Lung (tissue), 12 donors: ENCODE data around the gene SLC10A3. TPM values are rescaled to one million over a fixed set of nuclear protein-coding genes. Genes with fewer than 3 reads are reported as not detected.

Experiments used
- ATAC-seq: fragments of 200-7000 bp; cut with Tn5 transposase; one replicate; pipeline ENCODE4 v1.9.1; 2020; ENCODE audit warnings: moderate number of reproducible peaks; ENCODE audit not compliant: insufficient read depth, low FRiP score
- DNase-seq, 3 donors: peaks; one replicate each; pipeline ENCODE4 v3.0.0-alpha.2; 2013 to 2017
- H3K27ac ChIP-seq, 2 donors: one replicate each; pipeline ENCODE4 v1.5.1; 2013; ENCODE audit warnings: mild to moderate bottlenecking in 2 of 2, moderate library complexity in 2 of 2, control low read depth in 1 of 2, inconsistent platforms in 1 of 2, low read depth in 1 of 2, low read length in 1 of 2
- H3K27me3 ChIP-seq, 3 donors: one replicate each; pipeline ENCODE4 v1.5.1; 2013; ENCODE audit warnings: low read length in 2 of 3; ENCODE audit not compliant: control insufficient read depth in 3 of 3, insufficient read depth in 3 of 3
- H3K36me3 ChIP-seq, 4 donors: one replicate each; pipeline ENCODE4 v1.5.1; 2013; ENCODE audit warnings: low read length in 4 of 4, mild to moderate bottlenecking in 1 of 4, moderate library complexity in 1 of 4; ENCODE audit not compliant: control insufficient read depth in 4 of 4, insufficient read depth in 4 of 4
- H3K4me1 ChIP-seq, 5 donors: one replicate each; pipeline ENCODE4 v1.5.1; 2013; ENCODE audit warnings: low read length in 5 of 5, mild to moderate bottlenecking in 2 of 5, moderate library complexity in 1 of 5; ENCODE audit not compliant: control insufficient read depth in 5 of 5, insufficient read depth in 5 of 5
- H3K4me3 ChIP-seq: one replicate; pipeline ENCODE4 v1.5.1; 2013; ENCODE audit warnings: mild to moderate bottlenecking, control low read depth, moderate library complexity
- H3K9ac ChIP-seq, 2 donors: one replicate each; pipeline ENCODE4 v1.5.1; 2013; ENCODE audit warnings: low read length in 2 of 2, control low read depth in 1 of 2; ENCODE audit not compliant: insufficient read depth in 1 of 2
- H3K9me3 ChIP-seq, 4 donors: one replicate each; pipeline ENCODE4 v1.5.1; 2013; ENCODE audit warnings: low read length in 3 of 4, mild to moderate bottlenecking in 1 of 4, moderate library complexity in 1 of 4; ENCODE audit not compliant: control insufficient read depth in 4 of 4, insufficient read depth in 3 of 4
- CTCF ChIP-seq: IDR thresholded peaks from 2 replicates; pipeline ENCODE4 v1.5.1; 2012; ENCODE audit warnings: mild to moderate bottlenecking; ENCODE audit errors: control extremely low read depth, extremely low read depth
- WGBS, 2 donors: extraction: QIAGEN DNeasy Blood & Tissue Kit; methylation state at CpG; one replicate each; pipeline ENCODE4 v1.1.7; 2013; 5-methylcytosine and 5-hydroxymethylcytosine counted together
- polyA plus RNA-seq, 2 donors: library from polyadenylated mRNA; stranded (reverse); fragments of 200-250 nt; gene quantifications; one replicate each; pipeline ENCODE4 v1.2.1, GENCODE V29; 2013
- total RNA-seq, 2 donors: library from RNA; depleted of rRNA in 1 of 2; stranded (reverse); fragments of >200 nt in 1 of 2; gene quantifications; one replicate each; pipeline ENCODE4 v1.2.1, GENCODE V29; 2014 to 2021
- donor health status: control.
- donor health status: control.
- donor health status: Bipolar disorder and iron deficiency.
- donor health status: healthy.
- donor health status: DM: yes; HTN: yes; CAD: no.

SLC10A3 gene
- total and polyA plus RNA-seq, 4 donors = 11.1 to 33.0 (median 29.1) TPM

DNA sequence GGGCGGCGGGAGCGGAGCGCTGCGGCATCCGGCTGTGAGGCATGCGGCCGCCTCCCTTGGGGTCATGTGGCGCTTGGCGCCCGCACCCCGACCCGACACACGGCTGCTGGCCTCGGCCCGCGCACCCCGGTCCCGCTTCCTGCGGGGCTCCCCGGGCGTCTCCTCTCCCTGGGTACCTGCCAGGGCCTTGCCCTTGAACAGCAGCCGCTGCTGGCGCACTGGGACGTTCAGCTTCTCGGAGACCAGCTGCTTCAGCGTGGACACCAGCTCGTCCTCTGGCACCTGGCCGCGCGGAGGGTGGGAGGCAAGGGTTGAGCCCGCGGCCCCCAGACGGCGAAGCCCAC, 4.4 kb downstream of the SLC10A3 start:
- Histone ChIP-seq H3K4me3 (peak overlapping the region; percentile 58), H3K4me1 (peaks cover 0 to 9% (median 0%) of the 10 kb centered on the region in 5 donors), H3K27ac (peak overlapping the region; percentile 83 to 92), H3K9me3 (peaks cover 0 to 3% (median 0%) of the 10 kb centered on the region in 4 donors), H3K36me3 (peaks cover 0 to 7% (median under 1%) of the 10 kb centered on the region in 4 donors), H3K9ac (no peak overlapping the region), H3K27me3 (no peaks in the 10 kb centered on the region)
- no peak for ATAC-seq
- no peak for TF ChIP-seq CTCF
- 0 to 44% methylated on average over 11 to 35 of the region's 35 CpGs for WGBS, 2 donors
- peak in 2 of 3 donors; percentile 22 to 24 for DNase-seq

DNA sequence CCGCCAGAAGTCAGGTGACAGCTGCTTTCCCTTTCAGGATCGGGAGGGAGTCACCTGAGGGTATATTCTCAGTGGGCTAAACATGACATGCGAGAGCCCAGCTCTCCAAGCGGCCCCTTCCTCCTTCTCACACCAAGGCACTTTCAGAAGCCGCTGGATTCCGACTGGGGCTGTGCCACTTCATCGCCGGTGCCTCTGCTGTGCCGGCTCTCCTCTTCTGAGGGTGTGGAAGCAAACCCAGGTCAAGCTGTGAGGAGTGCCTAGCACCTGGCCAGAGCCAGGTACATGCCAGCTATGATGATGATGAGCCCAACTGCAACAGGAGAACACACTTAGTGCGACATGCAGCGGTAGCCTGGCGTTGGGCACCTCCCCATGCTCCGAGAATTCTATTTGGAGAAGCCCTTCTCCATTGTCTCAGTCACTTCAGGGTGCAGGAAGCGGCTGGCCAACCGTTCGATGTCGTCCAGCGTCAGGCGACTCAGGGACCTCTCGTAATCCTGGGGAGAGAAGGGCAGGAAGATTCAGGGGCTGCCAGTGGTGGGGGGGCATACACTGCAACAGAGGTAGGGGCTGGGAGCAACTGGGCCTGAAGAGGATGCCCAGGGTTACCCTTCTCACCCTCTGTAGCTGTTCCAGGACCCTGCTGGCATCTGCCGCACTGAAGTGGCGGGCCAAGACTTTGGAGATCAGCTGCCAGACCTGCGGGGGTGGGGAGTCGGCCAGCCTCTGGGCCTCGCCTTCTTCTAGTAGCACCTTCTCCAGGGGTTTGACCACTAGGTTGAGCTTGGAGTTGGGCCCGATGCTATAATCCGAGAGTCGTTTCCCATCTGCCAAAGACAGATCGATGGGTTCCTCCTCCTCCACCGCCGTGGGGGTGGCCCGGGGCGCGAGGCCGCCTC, 5.0 kb downstream of the SLC10A3 start:
- DNase-seq = no peak
- H3K27ac ChIP-seq = peak overlapping the region; percentile 83 to 92

DNA sequence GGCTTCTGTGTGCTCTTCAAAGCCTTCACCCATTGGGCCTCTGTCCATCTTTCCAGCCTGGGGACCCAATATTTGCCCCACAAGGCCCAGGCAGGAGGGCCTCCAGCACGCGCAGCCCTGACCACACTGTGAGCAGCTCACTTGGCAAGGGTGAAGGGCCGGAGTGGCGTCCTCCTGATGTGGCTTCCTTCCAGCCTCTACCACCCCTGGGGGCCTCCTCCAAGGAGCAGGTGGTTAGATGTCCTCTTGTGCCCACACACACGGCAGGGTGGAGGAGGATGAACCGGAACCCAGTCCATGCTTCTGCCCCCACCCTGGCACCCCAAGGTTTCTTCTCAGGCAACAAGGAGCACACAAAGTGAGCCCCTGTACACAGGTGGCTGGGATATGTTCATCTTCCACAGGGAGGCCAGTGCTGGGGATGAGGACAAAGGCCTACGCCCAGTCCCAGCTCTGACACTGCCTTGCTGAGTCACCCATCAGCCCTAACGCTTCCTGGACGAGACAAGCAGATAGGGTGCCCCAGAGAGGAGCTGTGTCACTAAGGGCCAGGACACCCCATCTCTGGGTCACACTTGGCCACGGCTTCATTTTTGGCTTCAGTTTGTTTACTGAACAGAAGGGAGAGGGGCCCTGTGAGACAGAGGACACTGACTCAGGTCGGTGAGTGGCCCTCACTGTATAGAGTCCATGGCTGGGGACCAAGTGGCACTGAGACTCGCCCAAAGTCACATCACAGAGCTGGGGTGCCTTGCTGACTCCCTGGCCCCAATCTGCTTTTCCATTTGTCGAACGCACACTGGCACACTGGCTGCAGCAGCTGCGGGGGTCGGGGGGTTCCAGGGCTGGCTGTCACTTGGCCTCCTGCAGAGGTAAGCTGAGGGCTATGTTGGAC, 5.9 kb downstream of the SLC10A3 start:
- Histone ChIP-seq H3K36me3 (peaks cover 0 to 7% (median under 1%) of the 10 kb centered on the region in 4 donors), H3K27me3 (no peaks in the 10 kb centered on the region), H3K27ac (peak overlapping the region in 1 of 2 donors; percentile 35), H3K9ac (no peak overlapping the region), H3K4me1 (peaks cover 0 to 9% (median 0%) of the 10 kb centered on the region in 5 donors), H3K4me3 (no peak overlapping the region), H3K9me3 (peaks cover 0 to 2% (median 0%) of the 10 kb centered on the region in 4 donors)
- 84 to 94% methylated on average over 11 to 16 of the region's 16 CpGs for WGBS, 2 donors
- no peak for ATAC-seq
- TF ChIP-seq CTCF = no peak
- DNase-seq = no peak

More for the DNA sequence above, 5.0 kb downstream of the SLC10A3 start:
- Histone ChIP-seq H3K4me1 (peaks cover 0 to 9% (median 0%) of the 10 kb centered on the region in 5 donors), H3K9ac (no peak overlapping the region), H3K9me3 (peaks cover 0 to 3% (median 0%) of the 10 kb centered on the region in 4 donors), H3K27me3 (no peaks in the 10 kb centered on the region), H3K4me3 (peak overlapping the region; percentile 58), H3K36me3 (peaks cover 0 to 7% (median under 1%) of the 10 kb centered on the region in 4 donors)
- no peak for ATAC-seq
- WGBS, 2 donors = 60 to 63% methylated on average over 21 to 35 of the region's 35 CpGs
- TF ChIP-seq CTCF = no peak
